GM23338 (cell line): ENCODE measurements around the gene CLEC4E. TPM values are rescaled to one million over a fixed set of nuclear protein-coding genes. Genes with fewer than 3 reads are reported as not detected.

Source experiments
- ATAC-seq: fragments of 200-7000 bp; cut with Tn5 transposase; 3 replicates; pipeline ENCODE4 v1.9.1; 2020
- DNase-seq: peaks from one replicate; pipeline ENCODE4 v3.0.0-alpha.2; 2015; ENCODE audit warnings: low spot score
- H2AFZ ChIP-seq: fragments of 200-600 bp; sonication (generic); 2 replicates; pipeline ENCODE4 v1.8.0; 2016; ENCODE audit warnings: antibody characterized with exemption, mild to moderate bottlenecking, moderate library complexity
- H3F3A ChIP-seq: fragments of 200-600 bp; sonication (generic); replicated peaks from 2 replicates; pipeline ENCODE4 v1.8.0; 2017; ENCODE audit warnings: antibody characterized with exemption, mixed run types, low read depth
- H3K27ac ChIP-seq: fragments of 200-600 bp; sonication (generic); 2 replicates; pipeline ENCODE4 v1.6.1; 2016; ENCODE audit warnings: low read depth
- H3K27me3 ChIP-seq: fragments of 200-600 bp; sonication (generic); 2 replicates; pipeline ENCODE4 v1.8.0; 2016; ENCODE audit warnings: mild to moderate bottlenecking, mixed run types, moderate library complexity; ENCODE audit not compliant: insufficient read depth
- H3K36me3 ChIP-seq: fragments of 200-600 bp; sonication (generic); 2 replicates; pipeline ENCODE4 v1.8.0; 2016; ENCODE audit warnings: mild to moderate bottlenecking; ENCODE audit not compliant: insufficient read depth
- H3K4me1 ChIP-seq: fragments of 200-600 bp; sonication (generic); 2 replicates; pipeline ENCODE4 v1.8.0; 2016; ENCODE audit warnings: mild to moderate bottlenecking, moderate library complexity; ENCODE audit not compliant: insufficient read depth
- H3K4me2 ChIP-seq: fragments of 200-600 bp; sonication (generic); 2 replicates; pipeline ENCODE4 v1.7.1; 2017; ENCODE audit warnings: mixed run types
- H3K4me3 ChIP-seq: fragments of 200-600 bp; sonication (generic); 2 replicates; pipeline ENCODE4 v1.6.1; 2016; ENCODE audit warnings: mixed run types
- H3K79me2 ChIP-seq: fragments of 200-600 bp; sonication (generic); replicated peaks from 2 replicates; pipeline ENCODE4 v1.8.0; 2017; ENCODE audit warnings: mild to moderate bottlenecking; ENCODE audit not compliant: insufficient read depth
- H3K9me2 ChIP-seq: fragments of 200-600 bp; sonication (generic); 2 replicates; pipeline ENCODE4 v1.8.0; 2017; ENCODE audit not compliant: insufficient read depth
- H4K20me1 ChIP-seq: fragments of 200-600 bp; sonication (generic); replicated peaks from 2 replicates; pipeline ENCODE4 v1.8.0; 2017; ENCODE audit warnings: mild to moderate bottlenecking; ENCODE audit not compliant: insufficient read depth
- H3K27ac Mint-ChIP-seq: 2 replicates; pipeline ENCODE4 v1.8.0; 2020; ENCODE audit warnings: inconsistent platforms, mild to moderate bottlenecking, moderate library complexity, mixed read lengths
- H3K27me3 Mint-ChIP-seq: 3 replicates; pipeline ENCODE4 v1.8.0; 2022; ENCODE audit warnings: low read depth, mild to moderate bottlenecking, moderate library complexity, mixed read lengths, inconsistent platforms; ENCODE audit not compliant: insufficient read depth, poor library complexity
- H3K36me3 Mint-ChIP-seq: 3 replicates; pipeline ENCODE4 v1.8.0; 2021; ENCODE audit warnings: low read depth, mild to moderate bottlenecking, inconsistent platforms, moderate library complexity, mixed read lengths
- H3K4me1 Mint-ChIP-seq: 3 replicates; pipeline ENCODE4 v1.8.0; 2020; ENCODE audit warnings: mild to moderate bottlenecking, inconsistent platforms, mixed read lengths
- H3K4me3 Mint-ChIP-seq: 3 replicates; pipeline ENCODE4 v1.8.0; 2021; ENCODE audit warnings: moderate library complexity, mild to moderate bottlenecking, inconsistent platforms, mixed read lengths
- H3K9me3 Mint-ChIP-seq: 3 replicates; pipeline ENCODE4 v1.8.0; 2020; ENCODE audit warnings: moderate library complexity, mild to moderate bottlenecking, inconsistent platforms, mixed read lengths
- CTCF ChIP-seq, 2 experiments: fragments of 200-600 bp in 1 of 2; sonication (generic) in 1 of 2; conservative IDR thresholded peaks; 2 replicates each; pipeline versions ENCODE4 v1.5.1 to v1.6.1; 2016 to 2017; ENCODE audit warnings: antibody characterized with exemption in 2 of 2, low read depth in 2 of 2, mild to moderate bottlenecking in 2 of 2, moderate library complexity in 1 of 2
- EZH2 ChIP-seq: fragments of 200-600 bp; sonication (generic); IDR thresholded peaks from one replicate; pipeline ENCODE4 v1.8.0; 2017; ENCODE audit warnings: antibody characterized with exemption, mild to moderate bottlenecking, low read depth; ENCODE audit not compliant: unreplicated experiment
- EZH2phosphoT487 ChIP-seq: fragments of 200-600 bp; sonication (generic); IDR thresholded peaks from one replicate; pipeline ENCODE4 v1.8.1; 2018; ENCODE audit warnings: antibody characterized with exemption; ENCODE audit not compliant: unreplicated experiment
- NANOG ChIP-seq: IDR thresholded peaks from 2 replicates; pipeline ENCODE4 v1.6.1; 2016; ENCODE audit warnings: antibody characterized with exemption, borderline replicate concordance
- POLR2AphosphoS5 ChIP-seq: IDR thresholded peaks from 2 replicates; pipeline ENCODE4 v1.6.1; 2016; ENCODE audit warnings: antibody characterized with exemption, low read depth
- REST ChIP-seq: IDR thresholded peaks from one replicate; pipeline ENCODE4 v1.6.1; 2018; ENCODE audit warnings: antibody characterized with exemption; ENCODE audit not compliant: unreplicated experiment
- STAT1 ChIP-seq: IDR thresholded peaks from one replicate; pipeline ENCODE4 v1.6.1; 2016; ENCODE audit warnings: antibody characterized with exemption; ENCODE audit not compliant: unreplicated experiment
- ZNF331 ChIP-seq: fragments of 250-450 bp; sonication (Bioruptor Pico); IDR thresholded peaks from 2 replicates; pipeline ENCODE4 v1.5.0; 2020; ENCODE audit warnings: low read depth, mild to moderate bottlenecking, moderate library complexity
- polyA plus RNA-seq: library from polyadenylated mRNA; unstranded; fragments of >200 nt; fragmentation: Nextera tagmentation; extraction: Ambion mirVana; gene quantifications from 2 replicates; pipeline ENCODE4 v1.2.1, GENCODE V29; 2016
- total RNA-seq: library from RNA; depleted of rRNA; stranded (reverse); fragments of >200 nt; shearing (Covaris generic); gene quantifications from 2 replicates; pipeline ENCODE4 v1.2.3, GENCODE V29; 2014

Gene CLEC4E
- total and polyA plus RNA-seq, 2 experiments from 2014 or later = not detected

GRCh38 chr12:8493084-8493483 lies 47.6 kb downstream of the CLEC4E start (continued):
- TF ChIP-seq REST = no peak
- TF ChIP-seq STAT1 = no peak
- no peak for TF ChIP-seq CTCF (conservative IDR thresholded peaks at IDR 0.05; ENCODE audit: low read depth in 2 of 2)
- TF ChIP-seq ZNF331 (CRISPR knock-in tag) = no peak

- Mint-ChIP-seq H3K27me3 (peaks cover 2% of the 10 kb centered on the region), H3K27ac (no peak overlapping the region)
- TF ChIP-seq NANOG = no peak
- TF ChIP-seq EZH2phosphoT487 = no peak
- no peak for TF ChIP-seq REST
- no peak for TF ChIP-seq EZH2
- no peak for TF ChIP-seq POLR2AphosphoS5
- TF ChIP-seq STAT1 = no peak
Observed at GRCh38 chr12:8491646-8492530, 48.8 kb downstream of the CLEC4E start.

More at GRCh38 chr12:8491646-8492530, 48.8 kb downstream of the CLEC4E start:
- peaks cover 7% of the 10 kb centered on the region for H3K4me1 ChIP-seq
- no peaks in the 10 kb centered on the region for H3K9me2 ChIP-seq
- no peak for DNase-seq
- Mint-ChIP-seq H3K36me3 (no peaks in the 10 kb centered on the region), H3K9me3 (peaks cover 8% of the 10 kb centered on the region; the same call in 1 of the 3 replicates), H3K4me1 (peaks cover 9% of the 10 kb centered on the region), H3K4me3 (no peak overlapping the region)
- no peak overlapping the region for H3K27ac ChIP-seq
- no peaks in the 10 kb centered on the region for H3K79me2 ChIP-seq
- H4K20me1 ChIP-seq = no peaks in the 10 kb centered on the region
- H3K36me3 ChIP-seq = no peaks in the 10 kb centered on the region; the same call in 1 of the 2 replicates
- H3K4me2 ChIP-seq = no peak overlapping the region
- no peak overlapping the region for H2AFZ ChIP-seq
- no peaks in the 10 kb centered on the region for H3K27me3 ChIP-seq
- H3F3A ChIP-seq = no peaks in the 10 kb centered on the region
- ATAC-seq = no peak
- H3K4me3 ChIP-seq = no peak overlapping the region
